ENCODE measurements around the gene RILPL1. TPM values are rescaled to one million over a fixed set of nuclear protein-coding genes. Genes with fewer than 3 reads are reported as not detected.
"Not testable (repeated sequence)": the region's sequence is repeated elsewhere in the genome, so short reads cannot be mapped to it uniquely, and the experiment has no call there.

RILPL1 gene
- total RNA-seq, 1 donor from 2014 or later: 94.3 TPM

DNA sequence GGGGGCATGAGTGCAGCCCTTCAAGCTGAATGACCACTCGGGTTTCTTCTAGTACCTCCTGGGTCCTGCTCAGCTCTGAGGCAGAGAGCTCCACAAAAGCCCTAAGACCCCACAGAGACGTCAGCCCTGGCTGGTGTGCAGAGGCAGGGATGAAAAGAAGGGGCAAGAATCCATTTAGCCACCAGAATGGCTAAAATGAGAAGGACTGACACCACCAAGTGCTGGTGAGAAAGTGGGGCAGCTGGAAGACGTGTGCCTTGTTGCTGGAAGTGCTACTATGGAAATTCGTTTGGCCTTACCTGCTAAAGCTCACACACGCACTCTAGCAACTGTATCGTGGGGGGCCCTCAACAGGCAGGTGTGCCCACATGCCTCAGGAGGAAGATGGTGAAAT is 26.7 kb downstream of the RILPL1 start:
- no peak for DNase-seq (ENCODE audit: missing footprints)
- ATAC-seq: no peak
- intact Hi-C loops (cut with DNase I): no loop called here

DNA sequence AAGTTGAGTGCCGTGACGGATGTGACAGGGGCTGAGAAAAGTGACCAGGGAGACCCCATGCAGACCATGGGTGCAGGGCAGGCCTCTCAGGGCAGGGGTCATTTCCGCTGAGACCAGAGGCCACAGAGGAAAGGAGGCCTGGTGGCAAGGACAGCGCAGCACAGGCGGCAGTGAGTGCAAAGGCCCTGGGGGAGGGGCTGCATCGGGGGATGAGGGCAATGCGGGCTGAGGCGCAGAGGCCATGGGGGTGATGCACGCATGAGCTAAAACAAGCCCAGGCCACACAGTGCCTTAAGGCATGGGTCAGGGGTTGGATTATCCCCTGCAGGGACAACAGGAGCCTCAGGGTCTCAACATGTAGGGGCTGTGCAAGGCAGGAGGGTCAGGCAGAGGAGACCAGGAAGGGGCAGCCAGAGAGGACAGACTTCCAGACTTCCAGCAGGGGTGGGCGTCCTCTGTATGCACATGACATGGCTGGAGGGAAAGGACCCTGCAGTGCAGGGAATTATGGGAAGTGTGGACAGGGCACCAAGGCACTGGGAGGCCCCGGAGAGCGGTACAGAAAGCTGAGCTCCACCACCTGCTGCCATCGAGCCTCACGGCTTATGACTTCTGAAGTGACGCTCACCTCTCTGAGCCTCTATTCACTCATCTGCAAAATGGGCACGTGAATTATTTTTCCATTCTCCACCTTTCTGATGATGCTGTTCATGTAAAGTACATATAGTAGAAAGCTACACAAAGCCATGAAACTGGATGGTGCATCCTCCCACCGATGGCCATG is 27.3 kb downstream of the RILPL1 start:
- DNase-seq (ENCODE audit: missing footprints) (no peak), ATAC-seq (no peak)
- intact Hi-C loops (cut with DNase I): no loop called here

DNA sequence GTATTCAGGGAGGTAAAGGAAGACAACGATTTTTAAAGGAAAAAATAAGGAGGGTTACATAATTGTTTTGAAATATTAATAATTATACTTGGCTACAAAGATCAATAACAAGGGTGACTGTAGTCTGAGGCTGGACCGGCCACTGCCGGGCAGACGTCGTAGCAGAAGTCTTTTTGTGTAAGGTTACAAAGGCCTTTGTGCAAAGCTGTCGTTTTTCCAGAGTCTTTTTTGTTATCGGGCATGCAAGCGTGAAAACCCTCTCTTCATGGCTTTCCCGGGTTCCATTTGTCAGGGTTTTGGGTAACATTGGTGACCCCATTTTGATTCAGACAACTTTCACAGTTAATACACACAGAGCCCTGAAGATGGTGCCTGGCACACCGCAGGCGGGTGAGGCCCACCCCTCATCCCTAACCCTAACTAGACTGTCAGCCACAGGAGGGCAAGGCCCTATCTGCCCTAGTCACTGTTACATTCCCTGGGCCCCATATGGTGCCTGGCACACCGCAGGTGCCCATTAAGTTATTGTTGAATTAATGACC is 31.3 kb downstream of the RILPL1 start:
- ATAC-seq: no peak
- DNase-seq (ENCODE audit: missing footprints): no peak
- intact Hi-C loops (cut with DNase I): no loop called here

DNA sequence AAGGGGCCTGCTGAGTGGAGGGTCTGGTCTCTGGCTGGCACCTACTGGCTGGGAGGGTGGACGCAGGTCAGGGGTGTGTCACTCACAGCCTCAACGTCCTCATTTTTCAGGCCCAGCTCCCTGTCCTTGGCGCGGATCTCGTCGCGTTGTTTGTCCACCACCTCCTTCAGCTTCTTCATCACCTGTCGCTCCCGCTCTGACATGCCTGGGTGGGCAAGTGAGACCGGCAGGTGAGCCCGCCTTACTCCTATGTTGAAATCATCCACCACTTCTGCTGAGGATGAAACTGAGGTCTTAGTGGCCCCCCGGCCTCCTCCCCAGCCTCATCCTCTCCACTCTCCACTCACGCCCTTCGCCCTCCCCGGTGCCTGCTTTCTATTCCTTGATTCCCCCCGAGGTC is 34.2 kb downstream of the RILPL1 start:
- no peak for DNase-seq (ENCODE audit: missing footprints)
- intact Hi-C loops (cut with DNase I): no loop called here
- ATAC-seq: no peak

DNA sequence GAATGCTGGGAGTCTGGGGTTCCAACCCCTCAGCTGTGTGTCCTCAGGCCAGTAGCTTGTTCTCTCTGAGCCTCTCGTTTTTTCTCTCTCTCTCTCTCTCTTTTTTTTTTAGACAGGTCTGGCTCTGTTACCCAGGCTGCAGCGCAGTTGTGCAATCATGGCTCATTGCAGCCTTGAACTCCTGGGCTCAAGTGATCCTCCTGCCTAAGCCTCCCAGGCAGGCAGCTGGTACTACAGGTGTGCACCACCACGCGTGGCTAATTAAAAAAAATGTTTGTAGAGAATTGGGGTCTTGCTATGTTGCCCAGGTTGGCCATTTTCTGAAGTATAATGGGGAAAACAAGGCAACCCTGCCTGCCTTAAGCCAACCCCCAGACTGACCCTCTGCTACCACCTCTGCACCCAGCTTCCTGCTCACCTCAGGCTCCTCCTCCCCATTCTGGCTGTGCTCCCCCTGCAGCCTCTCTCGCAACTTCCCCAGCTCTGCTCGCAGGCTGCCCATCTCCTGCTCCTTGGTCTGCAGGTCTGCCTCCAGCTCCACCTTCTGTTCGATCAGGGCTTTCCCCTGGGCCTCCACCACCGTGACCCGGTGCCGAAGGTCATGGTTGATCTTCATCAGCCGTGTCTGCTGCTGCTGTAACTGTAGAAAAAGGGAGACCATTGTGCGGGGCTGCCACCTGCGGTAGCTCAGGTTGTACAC is 35.2 kb downstream of the RILPL1 start:
- intact Hi-C loops (cut with DNase I): no loop called here
- no peak for ATAC-seq
- no peak for DNase-seq (ENCODE audit: missing footprints)

DNA sequence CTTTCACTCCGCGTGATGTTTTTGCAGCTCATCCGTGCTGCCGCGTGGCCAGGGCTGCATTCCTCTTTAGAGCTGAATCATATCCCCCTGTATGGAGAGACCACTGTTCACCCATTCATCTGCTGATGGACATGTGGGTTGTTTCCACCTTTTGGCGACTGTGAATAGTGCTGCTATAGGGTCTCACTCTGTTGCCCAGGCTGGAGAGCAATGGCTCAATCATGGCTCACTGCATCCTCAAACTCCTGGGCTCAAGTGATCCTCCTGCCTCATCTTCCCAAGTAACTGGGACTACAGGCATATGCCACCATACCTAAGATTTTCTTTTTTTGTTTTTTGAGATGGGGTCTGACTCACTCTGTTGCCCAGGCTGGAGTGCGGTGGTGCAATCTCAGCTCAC is 36.5 kb downstream of the RILPL1 start:
- DNase-seq (ENCODE audit: missing footprints) (no peak), ATAC-seq (no peak)
- intact Hi-C loops (cut with DNase I): no loop called here

DNA sequence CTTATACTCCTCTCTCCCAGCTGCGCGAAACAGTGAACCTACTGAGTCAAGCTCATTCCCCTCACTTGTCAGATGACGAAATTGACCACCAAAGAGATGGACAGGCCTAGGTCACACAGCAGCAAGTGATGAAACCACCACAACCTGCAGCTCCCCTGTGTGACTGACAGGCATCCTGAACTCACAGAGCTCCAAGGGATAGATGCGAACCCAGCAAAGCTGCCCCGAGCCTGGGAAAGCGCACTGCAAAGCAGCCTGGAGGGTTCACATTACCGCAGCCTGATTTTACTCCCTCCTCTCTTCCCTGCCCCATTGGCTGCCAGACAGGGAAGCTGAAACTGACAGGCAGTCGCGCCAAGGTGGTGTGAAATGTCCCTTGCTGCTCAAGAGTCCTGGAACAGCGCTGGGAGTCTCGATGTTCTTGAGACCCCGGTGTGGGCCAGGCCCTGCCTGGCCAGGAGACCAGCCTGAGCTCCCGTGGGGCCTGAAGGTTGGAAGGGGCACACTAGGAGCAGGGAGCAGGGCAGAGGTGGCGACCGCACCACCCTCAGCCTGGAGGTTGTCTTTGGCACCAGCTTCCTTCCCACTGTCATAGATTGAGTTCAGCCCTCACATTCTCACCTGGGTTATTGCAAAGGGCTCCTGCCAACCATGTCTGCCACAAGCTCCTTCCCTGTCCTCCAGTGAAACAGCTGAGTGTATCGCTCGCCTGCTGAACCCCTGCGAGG is 39.2 kb downstream of the RILPL1 start:
- DNase-seq (ENCODE audit: missing footprints): no peak
- peak; percentile 67 for ATAC-seq
- intact Hi-C loops (cut with DNase I): loop anchor here (1.0 kb wide), 1 partner anchor 25 kb away; no protein-coding TSS in a partner anchor

DNA sequence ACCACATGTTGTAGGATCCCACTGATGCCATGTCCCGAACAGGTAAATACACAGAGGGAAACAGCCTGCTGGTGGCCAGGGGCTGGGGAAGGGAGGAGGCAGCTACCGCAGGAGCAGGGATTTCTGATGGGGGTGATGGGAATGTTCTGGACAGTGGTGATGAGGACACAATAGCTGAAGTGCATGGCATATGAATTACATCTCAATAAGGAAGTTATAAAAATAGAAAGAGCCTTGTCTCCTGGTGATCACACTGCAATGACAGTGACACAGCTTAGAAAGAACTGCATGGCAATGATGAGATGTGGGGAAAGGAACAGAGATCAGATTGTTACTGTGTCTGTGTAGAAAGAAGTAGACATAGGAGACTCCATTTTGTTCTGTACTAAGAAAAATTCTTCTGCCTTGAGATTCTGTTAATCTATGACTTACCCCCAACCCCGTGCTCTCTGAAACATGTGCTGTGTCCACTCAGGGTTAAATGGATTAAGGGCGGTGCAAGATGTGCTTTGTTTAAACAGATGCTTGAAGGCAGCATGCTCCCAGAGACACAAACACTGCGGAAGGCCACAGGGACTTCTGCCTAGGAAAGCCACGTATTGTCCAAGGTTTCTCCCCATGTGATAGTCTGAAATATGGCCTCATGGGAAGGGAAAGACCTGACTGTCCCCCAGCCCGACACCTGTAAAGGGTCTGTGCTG is 41.0 kb downstream of the RILPL1 start:
- peak; percentile 63 for ATAC-seq
- intact Hi-C loops (cut with DNase I); DNase-seq (ENCODE audit: missing footprints): not testable (repeated sequence)

DNA sequence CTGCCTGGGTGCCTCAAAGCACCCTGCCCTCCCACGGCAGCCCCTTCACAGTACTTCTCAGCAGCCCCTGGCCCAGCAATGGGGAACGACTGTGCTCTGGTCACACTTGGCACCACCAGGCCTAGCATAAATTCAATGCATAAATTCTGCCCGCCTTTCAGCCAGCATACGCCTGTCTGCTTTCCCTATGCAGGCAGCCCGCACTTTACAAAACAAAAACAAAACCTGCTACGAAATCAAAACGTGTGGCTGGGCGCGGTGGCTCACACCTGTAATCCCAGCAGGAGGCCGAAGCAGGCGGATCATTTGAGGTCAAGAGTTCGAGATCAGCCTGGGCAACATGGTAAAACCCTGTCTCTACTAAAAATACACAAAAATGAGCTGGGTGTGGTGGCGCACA is 42.0 kb downstream of the RILPL1 start:
- no peak for DNase-seq (ENCODE audit: missing footprints)
- intact Hi-C loops (cut with DNase I): no loop called here
- no peak for ATAC-seq

DNA sequence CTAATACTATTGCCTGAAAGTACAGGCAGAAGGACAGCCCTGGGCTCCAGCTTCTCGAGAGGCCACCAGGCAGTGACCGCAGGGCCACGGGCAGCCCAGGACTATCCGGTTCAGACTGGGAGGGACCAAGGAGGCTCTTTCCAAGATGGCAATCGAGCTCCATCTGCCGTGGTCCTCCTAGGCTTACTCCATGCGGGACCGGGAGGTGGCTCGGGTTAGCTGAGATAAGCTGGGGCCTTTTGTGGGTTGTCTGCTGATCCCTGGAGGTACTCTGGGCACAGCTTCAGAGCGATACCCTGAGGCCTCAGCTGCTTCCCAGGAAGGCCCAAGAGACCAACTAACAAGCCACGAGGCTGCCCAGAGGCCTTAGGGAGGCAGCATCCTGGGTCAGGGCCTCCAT is 42.5 kb downstream of the RILPL1 start:
- DNase-seq (ENCODE audit: missing footprints): no peak
- intact Hi-C loops (cut with DNase I): no loop called here
- ATAC-seq: no peak

DNA sequence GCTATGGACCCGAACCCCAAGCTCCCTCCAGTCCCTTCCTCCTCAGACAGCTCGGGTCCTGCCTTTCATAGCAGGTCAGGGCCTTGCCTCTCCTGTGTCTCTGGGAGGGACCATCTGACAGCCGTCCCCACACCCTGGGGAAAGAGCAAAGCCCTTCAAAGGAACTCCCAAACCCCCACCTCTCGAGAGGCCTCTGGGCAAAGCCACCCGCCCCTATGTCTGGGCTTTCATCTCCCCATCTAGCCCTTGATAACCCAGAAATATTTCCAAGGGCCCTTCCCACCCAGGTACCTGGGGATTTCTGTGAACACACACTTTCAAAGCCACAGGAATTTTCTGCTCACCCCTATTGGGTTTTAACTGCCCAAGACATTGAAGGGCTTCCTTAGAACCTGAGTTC is 43.4 kb downstream of the RILPL1 start:
- intact Hi-C loops (cut with DNase I): no loop called here
- DNase-seq (ENCODE audit: missing footprints): no peak
- no peak for ATAC-seq

DNA sequence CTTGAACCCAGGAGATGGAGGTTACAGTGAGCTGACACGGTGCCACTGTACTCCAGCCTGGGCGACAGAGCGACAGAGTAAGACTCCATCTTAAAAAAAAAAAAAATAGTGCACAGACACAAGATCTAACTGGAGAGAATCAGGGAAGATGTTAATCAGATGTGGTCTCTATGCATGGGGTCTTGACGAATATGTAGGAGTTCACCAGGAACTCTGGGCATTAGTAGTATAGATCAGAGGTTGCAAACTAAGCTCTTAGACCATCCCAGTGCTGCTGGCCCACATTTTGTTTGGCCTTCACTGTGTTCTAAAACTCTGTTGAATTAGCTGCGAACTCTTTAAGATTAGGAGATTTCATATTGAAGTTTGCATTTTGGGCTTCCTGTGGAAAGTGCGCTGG is 43.9 kb downstream of the RILPL1 start:
- DNase-seq (ENCODE audit: missing footprints): no peak
- intact Hi-C loops (cut with DNase I): no loop called here

DNA sequence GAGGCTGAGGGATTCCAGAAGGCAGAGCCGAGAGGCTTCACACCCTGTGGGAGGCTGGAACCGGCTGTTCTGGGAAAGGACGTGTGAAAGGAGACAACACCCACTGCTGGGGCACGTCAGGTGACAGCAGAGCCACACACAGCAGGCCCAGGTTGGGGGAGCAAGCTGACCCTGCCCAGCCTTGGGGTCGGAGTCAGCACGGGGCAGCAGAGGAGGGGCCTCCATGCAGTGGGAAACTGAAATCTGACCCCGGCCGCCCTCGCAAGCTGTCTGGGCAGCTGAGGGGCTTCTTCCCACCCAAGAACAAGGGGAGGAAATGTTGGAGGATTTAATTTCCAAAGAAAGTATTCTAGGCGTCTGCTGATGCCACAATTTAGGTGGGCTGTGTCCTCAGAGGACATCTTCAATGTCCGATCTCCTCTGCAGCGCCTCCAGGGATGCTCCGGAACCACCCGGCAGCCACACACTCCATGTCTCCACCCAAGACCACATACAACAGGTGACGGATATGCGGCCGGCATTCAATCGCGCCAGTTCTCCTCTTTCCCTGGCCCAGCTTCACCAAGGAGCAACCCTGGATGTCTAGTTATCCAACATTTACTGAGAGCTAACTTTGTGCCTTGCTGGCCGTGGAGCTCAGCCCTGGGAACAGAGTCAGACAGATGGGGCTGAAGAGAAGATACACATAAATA is 44.8 kb downstream of the RILPL1 start:
- intact Hi-C loops (cut with DNase I): no loop called here
- ATAC-seq (no peak), DNase-seq (ENCODE audit: missing footprints) (no peak)

More for the DNA sequence above, 43.9 kb downstream of the RILPL1 start:
- no peak for ATAC-seq

DNA sequence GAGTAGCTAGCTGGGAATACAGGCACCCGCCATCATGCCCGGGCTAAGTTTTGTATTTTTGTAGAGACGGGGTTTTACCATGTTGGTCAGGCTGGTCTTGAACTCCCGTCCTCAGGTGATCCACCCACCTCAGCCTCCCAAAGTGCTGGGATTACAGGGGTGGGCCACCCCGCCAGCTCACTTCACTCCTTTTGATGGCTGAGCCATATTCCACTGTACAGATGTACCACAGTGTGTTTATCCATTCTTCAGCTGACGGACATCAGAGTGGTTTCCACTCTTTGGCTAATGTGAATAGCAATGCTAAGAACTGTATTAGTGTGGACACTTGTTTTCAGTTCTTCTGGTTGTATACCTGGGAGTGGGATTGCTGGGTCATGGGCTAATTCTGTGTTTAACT is 46.1 kb downstream of the RILPL1 start:
- DNase-seq (ENCODE audit: missing footprints) (no peak), ATAC-seq (no peak)
- intact Hi-C loops (cut with DNase I): no loop called here

DNA sequence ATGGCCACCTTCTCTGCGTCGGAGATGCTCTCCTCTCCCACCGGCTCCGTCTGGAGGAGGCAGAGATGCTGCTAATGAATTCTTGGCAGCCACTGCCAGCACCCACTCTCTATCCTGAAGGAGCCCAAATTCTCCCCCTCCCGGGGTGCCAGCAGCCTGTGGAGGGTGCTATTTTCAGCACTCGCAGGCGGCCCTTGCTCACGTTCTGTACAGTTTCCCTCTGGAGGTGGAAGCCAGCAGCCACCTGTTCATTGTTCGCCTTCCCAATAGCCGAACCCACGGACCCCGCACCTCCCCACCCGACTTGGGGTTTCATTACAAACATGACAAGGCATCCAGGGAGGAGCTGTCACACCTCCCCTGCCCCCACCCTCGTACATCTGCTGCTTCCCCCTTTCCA is 47.8 kb downstream of the RILPL1 start:
- ATAC-seq (no peak), DNase-seq (ENCODE audit: missing footprints) (no peak)
- intact Hi-C loops (cut with DNase I): no loop called here

DNA sequence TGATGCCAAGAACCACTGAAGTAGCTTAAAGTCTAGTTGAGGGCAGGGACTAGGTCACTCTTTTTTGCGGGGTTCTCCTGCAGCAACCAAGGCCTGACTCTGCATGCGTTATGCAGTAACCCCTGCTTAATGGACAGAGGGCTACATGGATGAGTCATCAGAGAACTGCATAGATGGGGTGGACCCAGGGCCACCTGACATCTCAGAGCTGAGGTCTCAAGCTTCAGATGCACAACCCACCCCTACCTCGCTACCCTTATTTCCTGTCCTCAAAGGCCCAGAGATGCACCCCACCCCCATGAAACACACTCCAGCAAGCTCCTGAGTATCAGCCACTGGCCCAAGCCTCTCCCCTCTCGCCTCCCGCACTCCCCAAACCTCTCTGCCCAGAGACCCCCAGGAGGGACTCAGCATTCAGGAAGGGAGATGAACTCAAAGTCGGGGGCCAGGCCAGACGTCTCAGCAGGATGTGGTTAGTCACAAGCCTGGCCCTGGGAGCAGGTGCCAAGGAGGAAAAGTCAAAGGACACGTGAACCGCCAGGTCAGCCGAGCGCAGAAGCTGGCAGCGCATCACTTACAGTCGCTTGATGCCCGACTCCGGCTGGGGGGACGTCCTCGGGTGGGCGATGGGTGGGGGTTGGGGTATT is 49.8 kb downstream of the RILPL1 start:
- intact Hi-C loops (cut with DNase I): no loop called here
- ATAC-seq: no peak
- no peak for DNase-seq (ENCODE audit: missing footprints)

DNA sequence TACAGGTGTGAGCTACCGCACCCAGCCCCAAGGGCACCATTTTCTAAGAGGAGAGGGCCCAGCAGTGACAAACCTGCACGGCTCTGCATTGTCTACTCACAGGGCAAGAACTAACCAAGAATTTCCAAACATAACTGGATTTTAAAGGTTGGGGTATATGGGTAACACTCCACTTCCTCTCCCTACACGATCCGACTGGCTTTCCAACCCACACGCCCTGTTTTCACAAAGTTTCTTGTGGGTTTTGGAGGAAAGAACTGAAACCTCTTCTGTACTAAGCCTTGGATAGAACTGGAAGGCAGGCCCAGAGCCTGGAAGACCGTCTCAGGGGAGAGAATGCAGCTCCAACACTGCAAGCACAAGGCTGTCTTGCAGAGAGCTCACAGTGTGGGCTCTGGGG is 50.6 kb downstream of the RILPL1 start:
- intact Hi-C loops (cut with DNase I): no loop called here
- DNase-seq (ENCODE audit: missing footprints): no peak
- no peak for ATAC-seq

DNA sequence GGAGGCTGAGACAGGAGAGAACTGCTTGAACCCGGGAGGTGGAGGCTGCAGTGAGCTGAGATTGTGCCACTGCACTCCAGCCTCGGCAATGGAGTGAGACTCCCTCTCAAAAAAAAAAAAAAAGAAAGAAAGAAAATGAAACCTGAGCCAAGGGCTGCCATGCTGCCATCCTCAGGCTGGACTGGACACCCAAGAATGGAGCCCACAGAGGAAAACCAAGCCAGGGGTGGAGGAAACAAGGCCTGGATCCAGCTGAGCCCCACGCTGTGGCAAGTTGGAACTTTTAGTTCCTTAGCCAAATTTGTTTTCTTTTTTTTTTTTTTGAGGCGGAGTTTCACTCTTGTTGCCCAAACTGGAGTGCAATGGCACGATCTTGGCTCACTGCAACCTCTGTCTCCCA is 52.3 kb downstream of the RILPL1 start:
- DNase-seq (ENCODE audit: missing footprints); intact Hi-C loops (cut with DNase I); ATAC-seq: not testable (repeated sequence)

Data from Right ventricle myocardium inferior (tissue), 1 donor.